ENCODE data around the gene TRDN. TPM values are rescaled to one million over a fixed set of nuclear protein-coding genes. Genes with fewer than 3 reads are reported as not detected.

Gene TRDN
- not detected in 2 replicates for total RNA-seq

DNA sequence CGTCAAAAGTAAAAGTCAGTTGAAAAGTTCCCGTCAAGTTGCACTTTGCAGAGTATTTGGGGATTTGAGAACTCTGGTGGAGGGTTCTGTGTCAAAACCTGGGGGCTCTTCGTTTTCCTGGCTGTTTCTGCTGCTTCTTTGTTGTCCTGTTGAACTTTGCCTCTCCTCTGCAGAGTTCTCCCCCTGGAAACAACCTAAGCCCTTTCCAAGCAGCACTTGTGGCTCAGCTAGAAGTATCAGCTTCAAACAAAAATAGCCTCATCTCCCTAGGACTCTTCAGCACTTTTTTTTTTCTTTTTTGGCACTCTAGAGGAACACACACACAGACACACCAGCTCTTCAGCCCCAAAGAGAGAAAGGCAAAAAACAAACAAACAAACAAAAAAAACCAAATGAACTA lies at the start of gene TRDN:
Gene TRDN, minus strand, starts transcription at position 169 of the 400 bp plus-strand sequence. CDS start 175 bp downstream, outside the sequence.

Other genes starting within 250 kb of the TRDN start
- not detected in 2 replicates for gene NKAIN2, start 166.9 kb upstream of the TRDN start, total RNA-seq